GM23338 (cell line): ENCODE measurements around the gene LRRC63. TPM values are rescaled to one million over a fixed set of nuclear protein-coding genes. Genes with fewer than 3 reads are reported as not detected.

Source experiments
- ATAC-seq: fragments of 200-7000 bp; cut with Tn5 transposase; 3 replicates; pipeline ENCODE4 v1.9.1; 2020
- DNase-seq: peaks from one replicate; pipeline ENCODE4 v3.0.0-alpha.2; 2015; ENCODE audit warnings: low spot score
- H2AFZ ChIP-seq: fragments of 200-600 bp; sonication (generic); 2 replicates; pipeline ENCODE4 v1.8.0; 2016; ENCODE audit warnings: antibody characterized with exemption, mild to moderate bottlenecking, moderate library complexity
- H3F3A ChIP-seq: fragments of 200-600 bp; sonication (generic); replicated peaks from 2 replicates; pipeline ENCODE4 v1.8.0; 2017; ENCODE audit warnings: antibody characterized with exemption, mixed run types, low read depth
- H3K27ac ChIP-seq: fragments of 200-600 bp; sonication (generic); 2 replicates; pipeline ENCODE4 v1.6.1; 2016; ENCODE audit warnings: low read depth
- H3K27me3 ChIP-seq: fragments of 200-600 bp; sonication (generic); 2 replicates; pipeline ENCODE4 v1.8.0; 2016; ENCODE audit warnings: mild to moderate bottlenecking, mixed run types, moderate library complexity; ENCODE audit not compliant: insufficient read depth
- H3K36me3 ChIP-seq: fragments of 200-600 bp; sonication (generic); 2 replicates; pipeline ENCODE4 v1.8.0; 2016; ENCODE audit warnings: mild to moderate bottlenecking; ENCODE audit not compliant: insufficient read depth
- H3K4me1 ChIP-seq: fragments of 200-600 bp; sonication (generic); 2 replicates; pipeline ENCODE4 v1.8.0; 2016; ENCODE audit warnings: mild to moderate bottlenecking, moderate library complexity; ENCODE audit not compliant: insufficient read depth
- H3K4me2 ChIP-seq: fragments of 200-600 bp; sonication (generic); 2 replicates; pipeline ENCODE4 v1.7.1; 2017; ENCODE audit warnings: mixed run types
- H3K4me3 ChIP-seq: fragments of 200-600 bp; sonication (generic); 2 replicates; pipeline ENCODE4 v1.6.1; 2016; ENCODE audit warnings: mixed run types
- H3K79me2 ChIP-seq: fragments of 200-600 bp; sonication (generic); replicated peaks from 2 replicates; pipeline ENCODE4 v1.8.0; 2017; ENCODE audit warnings: mild to moderate bottlenecking; ENCODE audit not compliant: insufficient read depth
- H3K9me2 ChIP-seq: fragments of 200-600 bp; sonication (generic); 2 replicates; pipeline ENCODE4 v1.8.0; 2017; ENCODE audit not compliant: insufficient read depth
- H4K20me1 ChIP-seq: fragments of 200-600 bp; sonication (generic); replicated peaks from 2 replicates; pipeline ENCODE4 v1.8.0; 2017; ENCODE audit warnings: mild to moderate bottlenecking; ENCODE audit not compliant: insufficient read depth
- H3K27ac Mint-ChIP-seq: 2 replicates; pipeline ENCODE4 v1.8.0; 2020; ENCODE audit warnings: inconsistent platforms, mild to moderate bottlenecking, moderate library complexity, mixed read lengths
- H3K27me3 Mint-ChIP-seq: 3 replicates; pipeline ENCODE4 v1.8.0; 2022; ENCODE audit warnings: low read depth, mild to moderate bottlenecking, moderate library complexity, mixed read lengths, inconsistent platforms; ENCODE audit not compliant: insufficient read depth, poor library complexity
- H3K36me3 Mint-ChIP-seq: 3 replicates; pipeline ENCODE4 v1.8.0; 2021; ENCODE audit warnings: low read depth, mild to moderate bottlenecking, inconsistent platforms, moderate library complexity, mixed read lengths
- H3K4me1 Mint-ChIP-seq: 3 replicates; pipeline ENCODE4 v1.8.0; 2020; ENCODE audit warnings: mild to moderate bottlenecking, inconsistent platforms, mixed read lengths
- H3K4me3 Mint-ChIP-seq: 3 replicates; pipeline ENCODE4 v1.8.0; 2021; ENCODE audit warnings: moderate library complexity, mild to moderate bottlenecking, inconsistent platforms, mixed read lengths
- H3K9me3 Mint-ChIP-seq: 3 replicates; pipeline ENCODE4 v1.8.0; 2020; ENCODE audit warnings: moderate library complexity, mild to moderate bottlenecking, inconsistent platforms, mixed read lengths
- POLR2AphosphoS5 ChIP-seq: IDR thresholded peaks from 2 replicates; pipeline ENCODE4 v1.6.1; 2016; ENCODE audit warnings: antibody characterized with exemption, low read depth
- STAT1 ChIP-seq: IDR thresholded peaks from one replicate; pipeline ENCODE4 v1.6.1; 2016; ENCODE audit warnings: antibody characterized with exemption; ENCODE audit not compliant: unreplicated experiment
- ZNF331 ChIP-seq: fragments of 250-450 bp; sonication (Bioruptor Pico); IDR thresholded peaks from 2 replicates; pipeline ENCODE4 v1.5.0; 2020; ENCODE audit warnings: low read depth, mild to moderate bottlenecking, moderate library complexity
- polyA plus RNA-seq: library from polyadenylated mRNA; unstranded; fragments of >200 nt; fragmentation: Nextera tagmentation; extraction: Ambion mirVana; gene quantifications from 2 replicates; pipeline ENCODE4 v1.2.1, GENCODE V29; 2016
- total RNA-seq: library from RNA; depleted of rRNA; stranded (reverse); fragments of >200 nt; shearing (Covaris generic); gene quantifications from 2 replicates; pipeline ENCODE4 v1.2.3, GENCODE V29; 2014
- TF ChIP-seq, protein P1 (sequence below): fragments of 250-450 bp; sonication (Bioruptor Pico); IDR thresholded peaks from 2 replicates; pipeline ENCODE4 v1.5.0; 2020; ENCODE audit warnings: mild to moderate bottlenecking, moderate library complexity
- TF ChIP-seq, protein P2 (sequence below), 2 experiments: fragments of 200-600 bp in 1 of 2; sonication (generic) in 1 of 2; conservative IDR thresholded peaks; 2 replicates each; pipeline versions ENCODE4 v1.5.1 to v1.6.1; 2016 to 2017; ENCODE audit warnings: antibody characterized with exemption in 2 of 2, low read depth in 2 of 2, mild to moderate bottlenecking in 2 of 2, moderate library complexity in 1 of 2

Gene LRRC63
- total and polyA plus RNA-seq, 2 experiments from 2014 or later, result not detected

DNA sequence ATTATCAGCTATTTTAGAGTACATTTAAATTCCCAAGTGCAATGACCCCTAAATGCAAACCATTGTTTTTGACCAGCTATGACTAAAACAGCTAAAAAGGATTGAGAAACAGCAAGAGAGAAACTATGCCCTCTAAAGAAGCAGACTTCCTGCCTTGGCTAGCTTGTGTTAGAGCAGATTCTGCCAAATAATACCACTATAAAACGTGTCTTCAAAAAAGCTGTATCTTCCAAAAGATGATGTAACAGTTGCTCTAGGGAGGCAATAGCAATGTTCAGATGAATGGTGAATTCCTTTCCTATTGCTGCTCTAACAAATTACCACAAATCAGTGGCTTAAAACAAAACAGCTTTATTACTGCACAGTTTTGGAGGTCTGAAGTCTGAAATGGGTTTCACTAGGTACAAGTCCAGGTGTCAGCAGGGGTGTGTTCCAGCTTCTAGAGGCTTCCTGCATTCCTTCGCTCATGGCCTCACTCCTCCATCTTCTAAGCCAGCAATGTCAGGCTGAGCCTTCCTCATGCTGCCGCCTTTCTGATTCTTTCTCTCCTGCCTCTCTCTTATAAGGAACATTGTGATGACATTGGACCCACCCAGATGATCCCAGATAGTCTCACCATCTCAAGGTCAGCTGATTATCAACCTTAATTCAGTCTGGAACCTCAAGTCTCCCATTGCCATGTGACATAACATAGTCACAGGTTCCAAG, 84.5 kb downstream of the LRRC63 start:
- Histone ChIP-seq H3K4me2 (no peak overlapping the region), H4K20me1 (no peaks in the 10 kb centered on the region), H3K36me3 (no peaks in the 10 kb centered on the region), H3K4me1 (0 out of 2 replicates have a peak, but pooled peaks cover 4% of the 10 kb centered on the region), H3K9me2 (peaks cover 25% of the 10 kb centered on the region; the same call in 1 of the 2 replicates), H3F3A (no peaks in the 10 kb centered on the region), H3K27ac (no peak overlapping the region), H3K27me3 (no peaks in the 10 kb centered on the region), H3K79me2 (no peaks in the 10 kb centered on the region), H3K4me3 (no peak overlapping the region), H2AFZ (no peak overlapping the region)
- ATAC-seq (no peak), DNase-seq (no peak)
- TF ChIP-seq, protein P1, sequence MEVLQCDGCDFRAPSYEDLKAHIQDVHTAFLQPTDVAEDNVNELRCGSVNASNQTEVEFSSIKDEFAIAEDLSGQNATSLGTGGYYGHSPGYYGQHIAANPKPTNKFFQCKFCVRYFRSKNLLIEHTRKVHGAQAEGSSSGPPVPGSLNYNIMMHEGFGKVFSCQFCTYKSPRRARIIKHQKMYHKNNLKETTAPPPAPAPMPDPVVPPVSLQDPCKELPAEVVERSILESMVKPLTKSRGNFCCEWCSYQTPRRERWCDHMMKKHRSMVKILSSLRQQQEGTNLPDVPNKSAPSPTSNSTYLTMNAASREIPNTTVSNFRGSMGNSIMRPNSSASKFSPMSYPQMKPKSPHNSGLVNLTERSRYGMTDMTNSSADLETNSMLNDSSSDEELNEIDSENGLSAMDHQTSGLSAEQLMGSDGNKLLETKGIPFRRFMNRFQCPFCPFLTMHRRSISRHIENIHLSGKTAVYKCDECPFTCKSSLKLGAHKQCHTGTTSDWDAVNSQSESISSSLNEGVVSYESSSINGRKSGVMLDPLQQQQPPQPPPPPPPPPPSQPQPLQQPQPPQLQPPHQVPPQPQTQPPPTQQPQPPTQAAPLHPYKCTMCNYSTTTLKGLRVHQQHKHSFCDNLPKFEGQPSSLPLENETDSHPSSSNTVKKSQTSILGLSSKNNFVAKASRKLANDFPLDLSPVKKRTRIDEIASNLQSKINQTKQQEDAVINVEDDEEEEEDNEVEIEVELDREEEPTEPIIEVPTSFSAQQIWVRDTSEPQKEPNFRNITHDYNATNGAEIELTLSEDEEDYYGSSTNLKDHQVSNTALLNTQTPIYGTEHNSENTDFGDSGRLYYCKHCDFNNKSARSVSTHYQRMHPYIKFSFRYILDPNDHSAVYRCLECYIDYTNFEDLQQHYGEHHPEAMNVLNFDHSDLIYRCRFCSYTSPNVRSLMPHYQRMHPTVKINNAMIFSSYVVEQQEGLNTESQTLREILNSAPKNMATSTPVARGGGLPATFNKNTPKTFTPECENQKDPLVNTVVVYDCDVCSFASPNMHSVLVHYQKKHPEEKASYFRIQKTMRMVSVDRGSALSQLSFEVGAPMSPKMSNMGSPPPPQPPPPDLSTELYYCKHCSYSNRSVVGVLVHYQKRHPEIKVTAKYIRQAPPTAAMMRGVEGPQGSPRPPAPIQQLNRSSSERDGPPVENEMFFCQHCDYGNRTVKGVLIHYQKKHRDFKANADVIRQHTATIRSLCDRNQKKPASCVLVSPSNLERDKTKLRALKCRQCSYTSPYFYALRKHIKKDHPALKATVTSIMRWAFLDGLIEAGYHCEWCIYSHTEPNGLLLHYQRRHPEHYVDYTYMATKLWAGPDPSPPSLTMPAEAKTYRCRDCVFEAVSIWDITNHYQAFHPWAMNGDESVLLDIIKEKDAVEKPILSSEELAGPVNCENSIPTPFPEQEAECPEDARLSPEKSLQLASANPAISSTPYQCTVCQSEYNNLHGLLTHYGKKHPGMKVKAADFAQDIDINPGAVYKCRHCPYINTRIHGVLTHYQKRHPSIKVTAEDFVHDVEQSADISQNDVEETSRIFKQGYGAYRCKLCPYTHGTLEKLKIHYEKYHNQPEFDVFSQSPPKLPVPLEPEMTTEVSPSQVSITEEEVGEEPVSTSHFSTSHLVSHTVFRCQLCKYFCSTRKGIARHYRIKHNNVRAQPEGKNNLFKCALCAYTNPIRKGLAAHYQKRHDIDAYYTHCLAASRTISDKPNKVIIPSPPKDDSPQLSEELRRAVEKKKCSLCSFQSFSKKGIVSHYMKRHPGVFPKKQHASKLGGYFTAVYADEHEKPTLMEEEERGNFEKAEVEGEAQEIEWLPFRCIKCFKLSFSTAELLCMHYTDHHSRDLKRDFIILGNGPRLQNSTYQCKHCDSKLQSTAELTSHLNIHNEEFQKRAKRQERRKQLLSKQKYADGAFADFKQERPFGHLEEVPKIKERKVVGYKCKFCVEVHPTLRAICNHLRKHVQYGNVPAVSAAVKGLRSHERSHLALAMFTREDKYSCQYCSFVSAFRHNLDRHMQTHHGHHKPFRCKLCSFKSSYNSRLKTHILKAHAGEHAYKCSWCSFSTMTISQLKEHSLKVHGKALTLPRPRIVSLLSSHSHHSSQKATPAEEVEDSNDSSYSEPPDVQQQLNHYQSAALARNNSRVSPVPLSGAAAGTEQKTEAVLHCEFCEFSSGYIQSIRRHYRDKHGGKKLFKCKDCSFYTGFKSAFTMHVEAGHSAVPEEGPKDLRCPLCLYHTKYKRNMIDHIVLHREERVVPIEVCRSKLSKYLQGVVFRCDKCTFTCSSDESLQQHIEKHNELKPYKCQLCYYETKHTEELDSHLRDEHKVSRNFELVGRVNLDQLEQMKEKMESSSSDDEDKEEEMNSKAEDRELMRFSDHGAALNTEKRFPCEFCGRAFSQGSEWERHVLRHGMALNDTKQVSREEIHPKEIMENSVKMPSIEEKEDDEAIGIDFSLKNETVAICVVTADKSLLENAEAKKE, result no peak
- TF ChIP-seq POLR2AphosphoS5, result no peak
- no peak for TF ChIP-seq ZNF331 (CRISPR knock-in tag)
- Mint-ChIP-seq H3K4me1 (peaks cover 6% of the 10 kb centered on the region), H3K4me3 (no peak overlapping the region), H3K27me3 (peaks cover 3% of the 10 kb centered on the region), H3K27ac (peak overlapping the region; percentile 28; the same call in 1 of the 2 replicates), H3K9me3 (no peaks in the 10 kb centered on the region; the same call in 2 of the 3 replicates), H3K36me3 (no peaks in the 10 kb centered on the region; the same call in 2 of the 3 replicates)

DNA sequence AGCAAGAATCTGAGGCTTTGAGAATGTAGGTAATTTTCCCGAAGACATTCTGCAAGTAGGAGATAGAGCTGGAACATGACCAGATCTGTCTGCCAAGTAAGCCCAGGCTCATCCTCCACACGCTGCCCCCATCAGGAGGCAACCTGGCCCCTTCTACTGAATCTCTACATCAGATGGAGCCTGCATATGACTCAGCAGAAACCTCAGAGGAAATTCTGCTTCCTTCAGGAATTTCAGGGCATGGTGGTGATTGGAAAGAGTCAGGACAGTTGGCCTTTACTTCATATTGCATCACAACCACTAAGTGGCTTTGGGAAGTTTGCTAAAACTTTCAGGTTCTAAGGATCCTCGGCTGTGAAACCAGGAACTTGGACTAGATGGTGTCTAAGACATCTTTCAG, 85.2 kb downstream of the LRRC63 start:
- ATAC-seq, result no peak
- Histone ChIP-seq H3K27me3 (no peaks in the 10 kb centered on the region), H3K4me3 (no peak overlapping the region), H3K4me1 (0 out of 2 replicates have a peak, but pooled peaks cover 4% of the 10 kb centered on the region), H3F3A (no peaks in the 10 kb centered on the region), H3K79me2 (no peaks in the 10 kb centered on the region), H3K4me2 (no peak overlapping the region), H2AFZ (peak overlapping the region; percentile 52; the same call in 1 of the 2 replicates), H3K36me3 (no peaks in the 10 kb centered on the region), H3K27ac (no peak overlapping the region), H4K20me1 (no peaks in the 10 kb centered on the region), H3K9me2 (peaks cover 25% of the 10 kb centered on the region; the same call in 1 of the 2 replicates)
- no peak for TF ChIP-seq STAT1
- TF ChIP-seq, protein P2, sequence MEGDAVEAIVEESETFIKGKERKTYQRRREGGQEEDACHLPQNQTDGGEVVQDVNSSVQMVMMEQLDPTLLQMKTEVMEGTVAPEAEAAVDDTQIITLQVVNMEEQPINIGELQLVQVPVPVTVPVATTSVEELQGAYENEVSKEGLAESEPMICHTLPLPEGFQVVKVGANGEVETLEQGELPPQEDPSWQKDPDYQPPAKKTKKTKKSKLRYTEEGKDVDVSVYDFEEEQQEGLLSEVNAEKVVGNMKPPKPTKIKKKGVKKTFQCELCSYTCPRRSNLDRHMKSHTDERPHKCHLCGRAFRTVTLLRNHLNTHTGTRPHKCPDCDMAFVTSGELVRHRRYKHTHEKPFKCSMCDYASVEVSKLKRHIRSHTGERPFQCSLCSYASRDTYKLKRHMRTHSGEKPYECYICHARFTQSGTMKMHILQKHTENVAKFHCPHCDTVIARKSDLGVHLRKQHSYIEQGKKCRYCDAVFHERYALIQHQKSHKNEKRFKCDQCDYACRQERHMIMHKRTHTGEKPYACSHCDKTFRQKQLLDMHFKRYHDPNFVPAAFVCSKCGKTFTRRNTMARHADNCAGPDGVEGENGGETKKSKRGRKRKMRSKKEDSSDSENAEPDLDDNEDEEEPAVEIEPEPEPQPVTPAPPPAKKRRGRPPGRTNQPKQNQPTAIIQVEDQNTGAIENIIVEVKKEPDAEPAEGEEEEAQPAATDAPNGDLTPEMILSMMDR (conservative IDR thresholded peaks at IDR 0.05; ENCODE audit: low read depth in 2 of 2), result 0 out of 4 replicates have a peak, but pooled peaks of 1 of the 2 experiments have one; percentile 6
- Mint-ChIP-seq H3K27ac (no peak overlapping the region), H3K9me3 (no peaks in the 10 kb centered on the region; the same call in 2 of the 3 replicates), H3K4me1 (peaks cover 6% of the 10 kb centered on the region), H3K36me3 (no peaks in the 10 kb centered on the region; the same call in 2 of the 3 replicates), H3K27me3 (peaks cover 3% of the 10 kb centered on the region), H3K4me3 (no peak overlapping the region)
- no peak for DNase-seq
